AG09309 (cell line): ENCODE measurements around the gene TMEM82.
"Not testable (repeated sequence)": the region's sequence is repeated elsewhere in the genome, so short reads cannot be mapped to it uniquely, and the experiment has no call there.

Experiments used
- DNase-seq: peaks from one replicate; pipeline ENCODE4 v3.0.0-alpha.2; 2010; ENCODE audit warnings: low read depth
- H3K4me3 ChIP-seq: 2 replicates; pipeline ENCODE4 v1.5.1; 2011; ENCODE audit warnings: mild to moderate bottlenecking, low read depth, low read length, moderate library complexity; ENCODE audit not compliant: control insufficient read depth
- CTCF ChIP-seq: IDR thresholded peaks from 2 replicates; pipeline ENCODE4 v1.5.1; 2011; ENCODE audit warnings: mild to moderate bottlenecking, low read depth, low read length, inconsistent platforms; ENCODE audit not compliant: insufficient read depth, control insufficient read depth; ENCODE audit errors: missing control alignments

TMEM82 gene

DNA sequence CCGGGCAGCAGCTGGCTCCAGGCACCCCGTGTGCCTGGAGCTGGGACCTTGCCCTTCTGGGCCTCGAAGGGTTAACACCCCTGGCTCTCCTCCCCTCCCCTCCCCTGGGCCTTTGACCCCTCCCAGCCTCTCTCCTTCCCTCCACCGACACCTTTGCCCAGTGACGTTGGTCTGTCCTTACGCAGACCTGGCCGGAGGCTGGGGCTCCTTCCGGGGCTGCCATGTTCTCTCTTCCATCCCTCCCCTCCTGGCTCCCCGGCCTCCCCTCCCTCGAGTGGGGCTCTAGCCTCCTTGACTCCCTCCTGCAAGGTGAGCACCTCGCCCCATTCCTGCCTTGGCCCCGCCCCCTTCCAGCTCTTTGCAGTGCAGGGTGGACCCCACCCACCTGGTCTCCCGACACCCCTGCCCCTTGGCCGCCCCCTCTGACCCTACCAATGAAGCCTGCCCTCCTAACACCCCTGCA is at the start of gene TMEM82:
TMEM82 (plus strand) TSS at position 161 of the 463 bp plus-strand sequence; CDS start at position 222, 61 bp downstream.
- no peak for TF ChIP-seq CTCF
- H3K4me3 ChIP-seq: no peak within 1 kb of the TSS
- DNase-seq: no peak

DNA sequence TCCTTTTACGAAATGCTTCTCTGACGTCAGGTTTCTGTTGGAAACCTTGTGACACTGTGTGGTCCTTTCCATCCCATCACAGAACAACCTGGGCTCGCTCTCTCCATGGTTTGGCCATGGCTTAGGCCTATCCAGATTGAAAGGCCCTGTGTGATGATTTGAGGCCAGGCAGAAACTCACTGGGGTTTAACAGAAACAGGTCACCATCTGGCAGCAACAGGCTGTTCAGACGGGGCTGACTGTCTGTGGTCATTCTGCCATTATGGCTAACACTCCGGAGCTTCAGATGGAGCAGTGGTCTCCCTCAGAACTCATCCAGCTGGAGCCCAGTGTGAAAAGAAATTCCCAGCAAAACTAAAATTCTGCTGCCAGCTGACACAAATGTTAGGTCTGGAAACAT is 48.9 kb upstream of the TMEM82 start:
- no peak for TF ChIP-seq CTCF
- DNase-seq: no peak

GRCh38 chr1:15696956-15697521 is 45.3 kb upstream of the TMEM82 start:
- no peak for DNase-seq
- no peak for TF ChIP-seq CTCF
- H3K4me3 ChIP-seq: no peak overlapping the region

More for the DNA sequence above, 48.9 kb upstream of the TMEM82 start:
- no peak overlapping the region for H3K4me3 ChIP-seq

DNA sequence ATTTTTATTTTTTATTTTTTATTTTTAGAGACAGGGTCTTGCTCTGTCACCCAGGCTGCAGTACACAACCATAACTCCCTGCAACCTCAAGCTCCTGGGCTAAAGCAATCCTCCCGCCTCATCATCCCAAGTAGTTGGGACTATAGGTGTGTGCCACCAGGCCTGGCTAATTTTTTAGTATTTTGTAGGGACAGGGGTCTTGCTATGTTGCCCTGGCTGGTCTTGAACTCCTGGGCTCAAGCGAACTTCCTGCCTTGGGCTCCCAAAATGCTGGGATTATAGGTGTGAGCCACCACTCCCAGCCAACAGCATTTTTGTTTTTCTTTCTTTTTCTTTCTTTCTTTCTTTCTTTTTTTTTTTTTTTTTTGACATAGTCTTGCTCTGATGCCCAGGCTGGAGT is 44.1 kb upstream of the TMEM82 start:
- no peak for TF ChIP-seq CTCF
- H3K4me3 ChIP-seq: no peak overlapping the region
- DNase-seq: no peak

DNA sequence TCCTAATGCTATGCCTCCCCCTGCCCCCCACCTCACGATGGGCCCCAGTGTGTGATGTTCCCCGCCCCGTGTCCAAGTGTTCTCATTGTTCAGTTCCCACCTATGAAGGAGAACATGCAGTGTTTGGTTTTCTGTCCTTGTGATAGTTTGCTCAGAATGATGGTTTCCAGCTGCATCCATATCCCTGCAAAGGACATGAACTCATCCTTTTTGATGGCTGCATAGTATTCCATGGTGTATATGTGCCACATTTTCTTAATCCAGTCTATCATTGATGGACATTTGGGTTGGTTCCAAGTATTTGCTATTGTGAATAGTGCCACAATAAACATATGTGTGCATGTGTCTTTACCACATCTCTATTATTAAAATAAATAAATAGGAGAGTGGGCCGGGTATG is 43.0 kb upstream of the TMEM82 start:
- H3K4me3 ChIP-seq: not testable (repeated sequence)

DNA sequence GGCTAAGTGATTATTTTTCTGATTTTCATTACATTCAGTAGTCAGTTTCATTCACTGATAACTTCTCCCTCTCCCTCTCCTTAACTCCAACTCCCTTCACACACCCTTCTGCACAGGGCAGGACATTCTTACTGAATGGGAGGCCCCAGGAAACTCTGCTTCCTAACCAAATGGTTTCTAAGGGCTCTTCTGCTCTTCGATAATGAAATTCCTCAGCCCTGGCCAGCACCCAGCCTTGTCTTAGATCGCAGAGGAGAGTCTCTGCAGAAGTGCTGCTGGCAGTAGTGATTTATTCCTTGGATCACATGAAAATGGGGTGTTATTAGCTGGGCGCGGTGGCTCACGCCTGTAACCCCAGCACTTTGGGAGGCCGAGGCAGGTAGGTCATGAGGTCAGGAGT is 41.8 kb upstream of the TMEM82 start:
- no peak overlapping the region for H3K4me3 ChIP-seq
- no peak for DNase-seq
- TF ChIP-seq CTCF: no peak

More for the DNA sequence above, 43.0 kb upstream of the TMEM82 start:
- DNase-seq: not testable (repeated sequence)

GRCh38 chr1:15701784-15702183 is 40.5 kb upstream of the TMEM82 start:
- no peak for TF ChIP-seq CTCF
- no peak for DNase-seq

More at GRCh38 chr1:15701784-15702183, 40.5 kb upstream of the TMEM82 start:
- H3K4me3 ChIP-seq: no peak overlapping the region
